Astrocyte (in vitro differentiated cells and primary cell): ENCODE results near the gene TANGO6.

Source experiments
- CTCF ChIP-seq: IDR thresholded peaks from 2 replicates; pipeline ENCODE4 v1.5.1; 2011; ENCODE audit warnings: low read depth, mild to moderate bottlenecking, inconsistent platforms, low read length, moderate library complexity; ENCODE audit not compliant: insufficient read depth
- EZH2 ChIP-seq: IDR thresholded peaks from 2 replicates; pipeline ENCODE4 v1.6.1; 2012; ENCODE audit warnings: mild to moderate bottlenecking, low read length, inconsistent platforms; ENCODE audit not compliant: insufficient read depth

GRCh38 chr16:69094501-69094900, 251.2 kb downstream of the TANGO6 start:
- TF ChIP-seq CTCF (no peak), EZH2 (no peak)
